Tibial artery (tissue), 4 donors: ENCODE measurements around the gene KIAA0753.

Source experiments
- DNase-seq, 2 donors: peaks; one replicate each; pipeline ENCODE4 v3.0.0-alpha.2; 2019
- H3K27ac ChIP-seq, 2 donors: fragments of 200-600 bp; sonication (generic) in 1 of 2; 1 replicate in 1 of 2; 2 replicates in 1 of 2; pipeline ENCODE4 v1.5.1; 2018 to 2019; ENCODE audit warnings: mild to moderate bottlenecking in 1 of 2
- H3K27me3 ChIP-seq, 2 donors: fragments of 200-600 bp; sonication (generic) in 1 of 2; one replicate each; pipeline versions ENCODE4 v1.5.1 to v1.6.0; 2016 to 2019
- H3K36me3 ChIP-seq, 3 donors: fragments of 200-600 bp; sonication (generic) in 2 of 3; one replicate each; pipeline ENCODE4 v1.5.1; 2016 to 2019; ENCODE audit warnings: mild to moderate bottlenecking in 2 of 3
- H3K4me1 ChIP-seq, 4 donors: fragments of 200-600 bp; sonication (generic) in 2 of 4; 1 replicate in 3 of 4; 2 replicates in 1 of 4; pipeline ENCODE4 v1.5.1; 2016 to 2019
- H3K4me3 ChIP-seq, 2 donors: fragments of 200-600 bp; sonication (generic) in 1 of 2; 1 replicate in 1 of 2; 2 replicates in 1 of 2; pipeline ENCODE4 v1.5.1; 2018 to 2019; ENCODE audit warnings: mild to moderate bottlenecking in 2 of 2
- H3K9me3 ChIP-seq, 3 donors: fragments of 200-600 bp; sonication (generic) in 1 of 3; one replicate each; pipeline ENCODE4 v1.5.1; 2016 to 2019
- CTCF ChIP-seq, 2 experiments: fragments of 200-600 bp in 1 of 2; fragments of 450-650 bp in 1 of 2; IDR thresholded peaks; one replicate each; pipeline ENCODE4 v1.5.1; 2017 to 2019; ENCODE audit warnings: antibody characterized with exemption in 2 of 2, mild to moderate bottlenecking in 1 of 2, moderate library complexity in 1 of 2
- intact Hi-C: fragments of 100-400 bp; cut with DNase I; formaldehyde crosslinking; loops from one replicate; pipeline ENCODE4 v1.15.0; 2023; ENCODE audit warnings: low total_unique reads

The KIAA0753 gene

DNA sequence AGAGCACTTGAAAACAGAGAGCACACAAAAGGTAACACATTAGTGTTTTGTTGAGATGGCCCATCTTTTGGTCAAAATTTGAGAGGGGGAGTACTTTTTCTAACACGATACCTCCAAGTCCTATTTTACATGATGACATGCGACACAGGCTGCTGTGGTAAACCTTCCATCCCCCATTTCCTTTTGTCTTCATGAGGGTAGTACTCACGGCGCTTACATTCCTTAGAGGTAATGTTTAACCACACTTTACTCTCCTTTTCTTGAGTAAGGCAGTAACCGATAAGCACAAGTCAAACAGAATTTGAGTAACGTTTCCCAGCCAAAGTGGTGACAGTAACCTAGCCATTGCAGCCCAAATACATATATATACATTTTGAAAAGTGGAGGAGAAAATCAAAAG lies 48.3 kb downstream of the KIAA0753 start:
- Histone ChIP-seq H3K4me1 (no peaks in the 10 kb centered on the region), H3K4me3 (no peak overlapping the region), H3K27ac (no peak overlapping the region), H3K9me3 (no peaks in the 10 kb centered on the region), H3K27me3 (no peaks in the 10 kb centered on the region), H3K36me3 (peaks cover 84 to 88% (median 87%) of the 10 kb centered on the region in 3 donors)
- no peak for DNase-seq
- intact Hi-C loops, result no loop called here
- TF ChIP-seq CTCF (IDR thresholded peaks at IDR 0.05), result no peak

- H3K36me3 ChIP-seq, result peaks cover 86 to 93% (median 90%) of the 10 kb centered on the region in 3 donors
- no peak overlapping the region for H3K27ac ChIP-seq
- intact Hi-C loops, result no loop called here
- DNase-seq, result no peak
- H3K4me1 ChIP-seq, result no peaks in the 10 kb centered on the region
- no peaks in the 10 kb centered on the region for H3K9me3 ChIP-seq
- H3K27me3 ChIP-seq, result no peaks in the 10 kb centered on the region
- no peak for TF ChIP-seq CTCF (IDR thresholded peaks at IDR 0.05)
- no peak overlapping the region for H3K4me3 ChIP-seq
Observed at GRCh38 chr17:6591599-6592158, 48.8 kb downstream of the KIAA0753 start.

DNA sequence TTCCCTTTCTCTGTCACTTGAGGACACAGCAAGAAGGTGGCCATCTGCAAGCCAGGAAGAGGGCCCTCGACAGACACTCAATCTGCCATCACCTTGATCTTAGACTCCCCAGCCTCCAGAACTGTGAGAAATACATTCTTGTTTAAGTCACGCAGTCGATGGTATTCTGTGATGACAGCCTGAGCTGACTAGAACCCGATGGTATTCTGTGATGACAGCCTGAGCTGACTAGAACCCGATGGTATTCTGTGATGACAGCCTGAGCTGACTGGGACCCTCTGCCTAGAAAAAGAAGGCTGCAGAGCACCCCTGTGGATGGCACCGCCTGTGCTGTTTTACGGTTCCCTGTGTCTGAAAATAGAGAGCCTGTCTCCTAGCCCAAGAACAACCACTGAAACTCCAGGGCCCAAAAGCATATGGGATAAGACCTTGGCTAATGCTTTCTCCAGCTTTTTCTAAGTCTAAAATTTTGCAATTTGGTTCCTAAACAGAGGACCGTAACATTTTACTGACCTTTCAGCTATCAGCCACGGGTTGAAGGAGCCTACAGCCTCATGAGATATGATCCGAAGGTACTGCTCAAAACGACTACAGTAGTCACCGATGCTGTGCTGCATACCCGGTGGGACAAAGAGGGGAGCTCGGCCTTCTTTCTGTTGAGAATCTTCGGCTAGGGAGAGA lies 51.1 kb downstream of the KIAA0753 start:
- H3K9me3 ChIP-seq, result peaks cover 0 to 6% (median 4%) of the 10 kb centered on the region in 3 donors
- H3K36me3 ChIP-seq, result peaks cover 83 to 93% (median 90%) of the 10 kb centered on the region in 3 donors
- no peak overlapping the region for H3K4me3 ChIP-seq
- no peaks in the 10 kb centered on the region for H3K27me3 ChIP-seq
- no peak for DNase-seq
- intact Hi-C loops, result no loop called here
- no peak overlapping the region for H3K27ac ChIP-seq
- no peaks in the 10 kb centered on the region for H3K4me1 ChIP-seq
- no peak for TF ChIP-seq CTCF (IDR thresholded peaks at IDR 0.05)

DNA sequence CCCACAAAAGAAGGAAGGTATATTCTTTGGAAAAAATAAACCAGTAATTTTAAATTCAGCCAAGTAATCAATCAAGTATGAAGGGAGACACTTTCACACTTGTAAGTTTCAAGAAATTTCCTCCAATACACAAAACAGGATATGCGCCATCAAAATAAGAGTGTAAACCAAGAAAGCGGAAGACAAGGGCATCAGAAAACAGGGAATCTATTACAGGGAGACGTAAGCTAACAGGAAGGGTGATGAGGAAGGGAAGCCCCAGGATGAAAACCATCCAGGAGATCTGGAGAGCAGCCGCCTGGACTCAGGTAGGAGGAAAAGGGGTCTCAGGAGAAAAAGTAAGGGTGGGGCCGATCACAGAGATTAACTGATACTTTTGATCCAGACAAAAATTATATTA lies 52.3 kb downstream of the KIAA0753 start:
- Histone ChIP-seq H3K9me3 (peaks cover 0 to 6% (median 4%) of the 10 kb centered on the region in 3 donors), H3K4me3 (no peak overlapping the region), H3K27ac (no peak overlapping the region), H3K4me1 (no peaks in the 10 kb centered on the region), H3K36me3 (peaks cover 81 to 91% (median 91%) of the 10 kb centered on the region in 3 donors), H3K27me3 (no peaks in the 10 kb centered on the region)
- no peak for TF ChIP-seq CTCF (IDR thresholded peaks at IDR 0.05)
- intact Hi-C loops, result no loop called here
- no peak for DNase-seq

- Histone ChIP-seq H3K4me3 (no peak overlapping the region), H3K4me1 (no peaks in the 10 kb centered on the region), H3K36me3 (peaks cover 78 to 91% (median 88%) of the 10 kb centered on the region in 3 donors), H3K9me3 (peaks cover 0 to 6% (median 4%) of the 10 kb centered on the region in 3 donors), H3K27ac (no peak overlapping the region), H3K27me3 (no peaks in the 10 kb centered on the region)
- intact Hi-C loops, result no loop called here
- no peak for TF ChIP-seq CTCF (IDR thresholded peaks at IDR 0.05)
- no peak for DNase-seq
Observed at GRCh38 chr17:6587310-6587709, 53.2 kb downstream of the KIAA0753 start.
